Left hindlimb (tissue), 1 donor: ENCODE results near the gene ARHGEF11.

Experiments used
- DNase-seq: peaks from one replicate; pipeline ENCODE4 v3.0.0-alpha.2; 2018

The ARHGEF11 gene

GRCh38 chr1:156947818-156948525, 97.6 kb downstream of the ARHGEF11 start:
- DNase-seq, result no peak

- no peak for DNase-seq
Observed at GRCh38 chr1:156947127-156947526, 98.4 kb downstream of the ARHGEF11 start.

GRCh38 chr1:156945881-156946661, 99.5 kb downstream of the ARHGEF11 start:
- DNase-seq, result no peak

- DNase-seq, result no peak
Observed at GRCh38 chr1:156944848-156945247, 100.7 kb downstream of the ARHGEF11 start.

GRCh38 chr1:156944268-156944667, 101.3 kb downstream of the ARHGEF11 start:
- DNase-seq, result no peak

- DNase-seq, result no peak
Observed at GRCh38 chr1:156943756-156944155, 101.8 kb downstream of the ARHGEF11 start.

GRCh38 chr1:156942576-156942975, 103.0 kb downstream of the ARHGEF11 start:
- no peak for DNase-seq

GRCh38 chr1:156942176-156942575, 103.4 kb downstream of the ARHGEF11 start:
- DNase-seq, result no peak

- no peak for DNase-seq
Observed at GRCh38 chr1:156941675-156942074, 103.9 kb downstream of the ARHGEF11 start.

- peak; percentile 25 for DNase-seq
Observed at GRCh38 chr1:156939786-156940334, 105.7 kb downstream of the ARHGEF11 start.

GRCh38 chr1:156938813-156939212, 106.7 kb downstream of the ARHGEF11 start:
- DNase-seq, result peak; percentile 22

GRCh38 chr1:156937883-156938282, 107.7 kb downstream of the ARHGEF11 start:
- DNase-seq, result no peak

- DNase-seq, result no peak
Observed at GRCh38 chr1:156936721-156937220, 108.8 kb downstream of the ARHGEF11 start.

- no peak for DNase-seq
Observed at GRCh38 chr1:156936191-156936590, 109.4 kb downstream of the ARHGEF11 start.

GRCh38 chr1:156935505-156936128, 109.9 kb downstream of the ARHGEF11 start:
- no peak for DNase-seq

- DNase-seq, result no peak
Observed at GRCh38 chr1:156933136-156933535, 112.4 kb downstream of the ARHGEF11 start.

- no peak for DNase-seq
Observed at GRCh38 chr1:156931974-156932710, 113.4 kb downstream of the ARHGEF11 start.

GRCh38 chr1:156931211-156931952, 114.2 kb downstream of the ARHGEF11 start:
- DNase-seq, result no peak

GRCh38 chr1:156930483-156930882, 115.1 kb downstream of the ARHGEF11 start:
- peak; percentile 15 for DNase-seq

- DNase-seq, result no peak
Observed at GRCh38 chr1:156929596-156930238, 115.8 kb downstream of the ARHGEF11 start.

GRCh38 chr1:156928043-156928602, 117.4 kb downstream of the ARHGEF11 start:
- no peak for DNase-seq
